Type B pancreatic cell (in vitro differentiated cells): ENCODE measurements around the gene UBXN11. TPM values are rescaled to one million over a fixed set of nuclear protein-coding genes. Genes with fewer than 3 reads are reported as not detected.

Source experiments
- DNase-seq: peaks from one replicate; pipeline ENCODE4 v3.0.0; 2021; ENCODE audit warnings: mixed read lengths; ENCODE audit not compliant: unreplicated experiment; ENCODE audit errors: extremely low spot score
- H3K27ac Mint-ChIP-seq: 2 replicates; pipeline ENCODE4 v1.8.0; 2021; ENCODE audit warnings: mild to moderate bottlenecking, mixed read lengths
- H3K27me3 Mint-ChIP-seq: 2 replicates; pipeline ENCODE4 v1.8.0; 2021; ENCODE audit warnings: mixed read lengths
- H3K36me3 Mint-ChIP-seq: 2 replicates; pipeline ENCODE4 v1.8.0; 2021; ENCODE audit warnings: mixed read lengths
- H3K4me1 Mint-ChIP-seq: one replicate; pipeline ENCODE4 v1.8.0; 2021; ENCODE audit warnings: mixed read lengths; ENCODE audit not compliant: unreplicated experiment
- H3K4me3 Mint-ChIP-seq: 2 replicates; pipeline ENCODE4 v1.8.0; 2021; ENCODE audit warnings: mild to moderate bottlenecking, mixed read lengths
- H3K9me3 Mint-ChIP-seq: 2 replicates; pipeline ENCODE4 v1.8.0; 2021; ENCODE audit warnings: mixed read lengths
- CTCF ChIP-seq: fragments of 200-600 bp; sonication (generic); conservative IDR thresholded peaks from 2 replicates; pipeline ENCODE4 v1.5.0; 2021; ENCODE audit warnings: antibody characterized with exemption, mild to moderate bottlenecking
- total RNA-seq: library from RNA; stranded (reverse); gene quantifications from 2 replicates; pipeline ENCODE4 v1.2.1, GENCODE V29; 2021; ENCODE audit warnings: low replicate concordance

UBXN11 gene
- total RNA-seq, 1 donor from 2014 or later = 50.5 TPM

- TF ChIP-seq CTCF = no peak
- H3K4me1 Mint-ChIP-seq = no peaks in the 10 kb centered on the region
- peaks cover 26% of the 10 kb centered on the region for H3K36me3 Mint-ChIP-seq
- no peaks in the 10 kb centered on the region for H3K9me3 Mint-ChIP-seq
- H3K27ac Mint-ChIP-seq = no peak overlapping the region
- no peaks in the 10 kb centered on the region for H3K27me3 Mint-ChIP-seq
- no peak for DNase-seq
- no peak overlapping the region for H3K4me3 Mint-ChIP-seq
Measured at GRCh38 chr1:26252718-26253117, 53.7 kb downstream of the UBXN11 start.

- DNase-seq = no peak
- peaks cover 24% of the 10 kb centered on the region for H3K4me1 Mint-ChIP-seq
- no peak overlapping the region for H3K27ac Mint-ChIP-seq
- H3K9me3 Mint-ChIP-seq = peaks cover 6% of the 10 kb centered on the region
- no peak for TF ChIP-seq CTCF
- peaks cover 15% of the 10 kb centered on the region for H3K36me3 Mint-ChIP-seq
- no peak overlapping the region for H3K4me3 Mint-ChIP-seq
- H3K27me3 Mint-ChIP-seq = no peaks in the 10 kb centered on the region
Measured at GRCh38 chr1:26239936-26240335, 66.5 kb downstream of the UBXN11 start.

- no peak for DNase-seq
- H3K27me3 Mint-ChIP-seq = no peaks in the 10 kb centered on the region
- no peak for TF ChIP-seq CTCF
- peak overlapping the region; percentile 71 for H3K4me3 Mint-ChIP-seq
- peaks cover 6% of the 10 kb centered on the region for H3K9me3 Mint-ChIP-seq
- peak overlapping the region; percentile 93 for H3K27ac Mint-ChIP-seq
- peaks cover 14% of the 10 kb centered on the region for H3K36me3 Mint-ChIP-seq
- peaks cover 34% of the 10 kb centered on the region for H3K4me1 Mint-ChIP-seq
Measured at GRCh38 chr1:26237230-26237966, 69.0 kb downstream of the UBXN11 start.

- H3K4me3 Mint-ChIP-seq = peak overlapping the region; percentile 98
- H3K36me3 Mint-ChIP-seq = peaks cover 8% of the 10 kb centered on the region
- H3K27ac Mint-ChIP-seq = peak overlapping the region; percentile 89
- H3K9me3 Mint-ChIP-seq = peaks cover 6% of the 10 kb centered on the region
- no peak for TF ChIP-seq CTCF
- H3K4me1 Mint-ChIP-seq = peaks cover 34% of the 10 kb centered on the region
- no peaks in the 10 kb centered on the region for H3K27me3 Mint-ChIP-seq
- DNase-seq = no peak
Measured at GRCh38 chr1:26234644-26235370, 71.6 kb downstream of the UBXN11 start.

- peaks cover 5% of the 10 kb centered on the region for H3K36me3 Mint-ChIP-seq
- H3K4me3 Mint-ChIP-seq = peak within 1 kb of the TSS; percentile 98
- peak; percentile 99 for DNase-seq
- H3K27ac Mint-ChIP-seq = peak within 1 kb of the TSS; percentile 89
- H3K9me3 Mint-ChIP-seq = peaks cover 6% of the 10 kb centered on the region
- TF ChIP-seq CTCF = peak; percentile 82
- H3K4me1 Mint-ChIP-seq = peaks cover 34% of the 10 kb centered on the region
- H3K27me3 Mint-ChIP-seq = no peaks in the 10 kb centered on the region
Measured at GRCh38 chr1:26233903-26234643, 72.4 kb downstream of the UBXN11 start, which contains the start of gene CEP85. CEP85 (plus strand) TSS chr1:26234200; CDS start chr1:26239784, 5,584 bp downstream.

Other genes with a start within 250 kb of the UBXN11 start
- 1.7 and 4.1 TPM in 2 replicates for gene TRIM63, start 239.0 kb downstream of the UBXN11 start, total RNA-seq
- 14.7 and 18.4 TPM in 2 replicates for gene PDIK1L, start 194.8 kb downstream of the UBXN11 start, total RNA-seq
- gene FAM110D, start 147.6 kb downstream of the UBXN11 start, total RNA-seq = 0.38 and 1.4 TPM in 2 replicates
- 1.0 TPM in 1 of 2 replicates, not detected in the other for gene C1orf232, start 137.7 kb downstream of the UBXN11 start, total RNA-seq
- 29.7 and 34.9 TPM in 2 replicates for gene ZNF593, start 136.7 kb downstream of the UBXN11 start, total RNA-seq
- gene ZNF593OS, start 134.8 kb downstream of the UBXN11 start, total RNA-seq = not detected in 2 replicates
- 16.5 and 50.5 TPM in 2 replicates for gene CNKSR1, start 129.1 kb downstream of the UBXN11 start, total RNA-seq
- not detected in 2 replicates for gene CATSPER4, start 116.0 kb downstream of the UBXN11 start, total RNA-seq
- gene CEP85, start 72.4 kb downstream of the UBXN11 start, total RNA-seq = 15.9 and 26.8 TPM in 2 replicates
- 78.1 and 105 TPM in 2 replicates for gene SH3BGRL3, start 26.6 kb downstream of the UBXN11 start, total RNA-seq
- 0.75 and 0.93 TPM in 2 replicates for gene CD52, start 11.3 kb upstream of the UBXN11 start, total RNA-seq
- gene CRYBG2, start 47.5 kb upstream of the UBXN11 start, total RNA-seq = 20.0 and 67.7 TPM in 2 replicates
- gene ZNF683, start 66.1 kb upstream of the UBXN11 start, total RNA-seq = not detected in 2 replicates
- 3.1 and 26.2 TPM in 2 replicates for gene LIN28A, start 104.2 kb upstream of the UBXN11 start, total RNA-seq
- gene DHDDS, start 125.7 kb upstream of the UBXN11 start, total RNA-seq = 46.5 and 68.6 TPM in 2 replicates
- gene HMGN2, start 165.8 kb upstream of the UBXN11 start, total RNA-seq = 358 and 559 TPM in 2 replicates
- gene RPS6KA1, start 223.1 kb upstream of the UBXN11 start, total RNA-seq = 27.7 and 31.8 TPM in 2 replicates